ENCODE results near the gene RGR.

DNA sequence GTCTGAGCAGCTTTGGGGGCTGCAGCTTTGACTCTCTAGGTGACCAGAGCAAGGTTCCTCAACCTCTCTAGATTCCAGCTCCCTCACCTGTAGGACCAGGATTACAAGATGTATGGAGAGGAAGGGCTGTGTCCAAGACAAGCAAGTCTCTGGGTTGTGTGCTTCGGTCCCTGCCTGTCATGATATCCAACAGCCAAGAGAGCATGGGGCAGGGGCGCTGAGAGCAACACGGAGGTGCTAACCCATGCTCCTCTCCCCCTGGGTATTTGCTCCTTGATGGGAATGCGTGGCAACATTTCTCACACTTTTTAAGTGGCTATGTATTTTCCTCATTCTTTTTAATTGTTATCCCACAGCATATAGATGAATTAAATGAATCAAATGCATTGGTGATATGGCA lies 40.2 kb upstream of the RGR start:
- TF ChIP-seq, protein P1, sequence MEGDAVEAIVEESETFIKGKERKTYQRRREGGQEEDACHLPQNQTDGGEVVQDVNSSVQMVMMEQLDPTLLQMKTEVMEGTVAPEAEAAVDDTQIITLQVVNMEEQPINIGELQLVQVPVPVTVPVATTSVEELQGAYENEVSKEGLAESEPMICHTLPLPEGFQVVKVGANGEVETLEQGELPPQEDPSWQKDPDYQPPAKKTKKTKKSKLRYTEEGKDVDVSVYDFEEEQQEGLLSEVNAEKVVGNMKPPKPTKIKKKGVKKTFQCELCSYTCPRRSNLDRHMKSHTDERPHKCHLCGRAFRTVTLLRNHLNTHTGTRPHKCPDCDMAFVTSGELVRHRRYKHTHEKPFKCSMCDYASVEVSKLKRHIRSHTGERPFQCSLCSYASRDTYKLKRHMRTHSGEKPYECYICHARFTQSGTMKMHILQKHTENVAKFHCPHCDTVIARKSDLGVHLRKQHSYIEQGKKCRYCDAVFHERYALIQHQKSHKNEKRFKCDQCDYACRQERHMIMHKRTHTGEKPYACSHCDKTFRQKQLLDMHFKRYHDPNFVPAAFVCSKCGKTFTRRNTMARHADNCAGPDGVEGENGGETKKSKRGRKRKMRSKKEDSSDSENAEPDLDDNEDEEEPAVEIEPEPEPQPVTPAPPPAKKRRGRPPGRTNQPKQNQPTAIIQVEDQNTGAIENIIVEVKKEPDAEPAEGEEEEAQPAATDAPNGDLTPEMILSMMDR (IDR thresholded peaks at IDR 0.05) = no peak
- no peak for TF ChIP-seq POLR2A (IDR thresholded peaks at IDR 0.05)
